Kidney (tissue), 14 donors: ENCODE data around the gene AK9. TPM values are rescaled to one million over a fixed set of nuclear protein-coding genes. Genes with fewer than 3 reads are reported as not detected.

Experiments
- DNase-seq, 5 donors: peaks; one replicate each; pipeline ENCODE4 v3.0.0-alpha.2; 2013 to 2020
- FAIRE-seq: peaks from 2 replicates; lab custom pipeline; 2012; peaks lifted over from hg19 to GRCh38; lab: Jason Lieb, UNC
- H3K27ac ChIP-seq, 2 donors: one replicate each; pipeline ENCODE4 v1.7.0; 2013; ENCODE audit warnings: low read depth in 2 of 2, low read length in 2 of 2, inconsistent platforms in 1 of 2
- H3K27me3 ChIP-seq: one replicate; pipeline ENCODE4 v1.7.1; 2013; ENCODE audit warnings: low read length, inconsistent platforms; ENCODE audit not compliant: control insufficient read depth, insufficient read depth
- H3K36me3 ChIP-seq, 3 donors: one replicate each; pipeline versions ENCODE4 v1.7.0 to v1.7.1; 2013; ENCODE audit warnings: low read length in 3 of 3, control low read depth in 1 of 3, inconsistent platforms in 1 of 3; ENCODE audit not compliant: insufficient read depth in 3 of 3, control insufficient read depth in 2 of 3
- H3K4me1 ChIP-seq, 3 donors: one replicate each; pipeline versions ENCODE4 v1.7.0 to v1.7.1; 2013; ENCODE audit warnings: low read length in 3 of 3, inconsistent platforms in 1 of 3, low read depth in 1 of 3; ENCODE audit not compliant: control insufficient read depth in 2 of 3, insufficient read depth in 2 of 3
- H3K4me3 ChIP-seq, 3 donors: one replicate each; pipeline versions ENCODE4 v1.7.0 to v1.8.1; 2013; ENCODE audit warnings: low read length in 3 of 3, control low read depth in 1 of 3, inconsistent platforms in 1 of 3
- H3K9ac ChIP-seq, 3 donors: one replicate each; pipeline versions ENCODE4 v1.7.0 to v1.7.1; 2013; ENCODE audit warnings: low read length in 3 of 3, control low read depth in 1 of 3, inconsistent platforms in 1 of 3
- H3K9me3 ChIP-seq, 3 donors: one replicate each; pipeline versions ENCODE4 v1.7.0 to v1.7.1; 2013; ENCODE audit warnings: low read length in 3 of 3, control low read depth in 1 of 3, inconsistent platforms in 1 of 3; ENCODE audit not compliant: control insufficient read depth in 2 of 3, insufficient read depth in 1 of 3
- CTCF ChIP-seq: IDR thresholded peaks from 3 replicates; pipeline ENCODE4 v1.5.1; 2012; ENCODE audit warnings: mild to moderate bottlenecking, moderate library complexity, borderline replicate concordance; ENCODE audit not compliant: insufficient read depth; ENCODE audit errors: extremely low read depth
- intact Hi-C: fragments of 100-400 bp; cut with DNase I; formaldehyde crosslinking; loops from one replicate; pipeline ENCODE4 v1.11.1; 2022
- polyA plus RNA-seq: library from polyadenylated mRNA; stranded (reverse); fragments of 350-450 nt; fragmentation: Illumina TruSeq; extraction: RNeasy Lipid Tissue Mini Kit (QIAGEN cat#74804); gene quantifications from one replicate; pipeline ENCODE4 v1.2.3, GENCODE V29; 2014; ENCODE audit warnings: low read depth, low replicate concordance; ENCODE audit not compliant: insufficient read depth
- total RNA-seq: library from RNA; stranded (reverse); fragmentation: NEBNext Ultra II Directional; extraction: Animal tissue kit (Norgen Biotek cat#: 25700); gene quantifications from one replicate; pipeline ENCODE4 v1.2.1, GENCODE V29; 2021
- donor health status: control.
- donor health status: control.
- donor health status: control.
- donor health status: control.
- donor health status: control.
- donor health status: DM: yes; HTN: yes; CAD: no.
- donor health status: Normal renal cell carcinoma (clear cell type).

Gene AK9
- total and polyA plus RNA-seq, 2 donors from 2014 or later: 4.6 to 10.9 TPM

GRCh38 chr6:109628158-109629000, 62.6 kb downstream of the AK9 start:
- H3K27ac ChIP-seq: no peak overlapping the region
- H3K9me3 ChIP-seq: peaks cover 0 to 7% (median 0%) of the 10 kb centered on the region in 3 donors
- H3K4me1 ChIP-seq: no peaks in the 10 kb centered on the region
- no peak overlapping the region for H3K4me3 ChIP-seq
- DNase-seq (no peak), FAIRE-seq (no peak)
- no peak for TF ChIP-seq CTCF
- intact Hi-C loops: no loop called here
- no peaks in the 10 kb centered on the region for H3K36me3 ChIP-seq
- H3K27me3 ChIP-seq: no peaks in the 10 kb centered on the region
- no peak overlapping the region for H3K9ac ChIP-seq

GRCh38 chr6:109626311-109626710, 64.7 kb downstream of the AK9 start:
- Histone ChIP-seq H3K4me1 (no peaks in the 10 kb centered on the region), H3K9ac (no peak overlapping the region), H3K4me3 (no peak overlapping the region), H3K9me3 (peaks cover 0 to 7% (median 0%) of the 10 kb centered on the region in 3 donors), H3K36me3 (no peaks in the 10 kb centered on the region), H3K27ac (no peak overlapping the region), H3K27me3 (no peaks in the 10 kb centered on the region)
- FAIRE-seq (no peak), DNase-seq (no peak)
- intact Hi-C loops: no loop called here
- TF ChIP-seq CTCF: no peak

- Histone ChIP-seq H3K4me3 (no peak overlapping the region), H3K9me3 (peaks cover 0 to 7% (median 0%) of the 10 kb centered on the region in 3 donors), H3K27me3 (no peaks in the 10 kb centered on the region), H3K9ac (no peak overlapping the region), H3K36me3 (no peaks in the 10 kb centered on the region), H3K4me1 (no peaks in the 10 kb centered on the region), H3K27ac (no peak overlapping the region)
- DNase-seq: no peak
- intact Hi-C loops: no loop called here
- FAIRE-seq: no peak
- no peak for TF ChIP-seq CTCF
These were observed 65.8 kb downstream of the AK9 start for GRCh38 chr6:109625199-109625598.

GRCh38 chr6:109623288-109623687, 67.7 kb downstream of the AK9 start:
- DNase-seq: no peak
- Histone ChIP-seq H3K9ac (no peak overlapping the region), H3K4me3 (no peak overlapping the region), H3K27ac (no peak overlapping the region), H3K4me1 (no peaks in the 10 kb centered on the region), H3K9me3 (peaks cover 0 to 7% (median 0%) of the 10 kb centered on the region in 3 donors), H3K27me3 (no peaks in the 10 kb centered on the region), H3K36me3 (no peaks in the 10 kb centered on the region)
- TF ChIP-seq CTCF: no peak
- intact Hi-C loops: no loop called here
- no peak for FAIRE-seq
